Keratinocyte (primary cell): ENCODE results near the gene SATB2.

Source experiments
- EZH2 ChIP-seq: IDR thresholded peaks from one replicate; pipeline ENCODE4 v1.6.1; 2012; ENCODE audit warnings: inconsistent platforms, mild to moderate bottlenecking, low read length, moderate library complexity
- TF ChIP-seq, protein P1 (sequence below), 3 experiments: IDR thresholded peaks in 1 of 3; conservative IDR thresholded peaks in 1 of 3; optimal IDR thresholded peaks in 1 of 3; 2 replicates in 2 of 3; 3 replicates in 1 of 3; pipeline versions ENCODE3 to v1.5.1; 2011; ENCODE audit warnings: low read length in 3 of 3, mild to moderate bottlenecking in 3 of 3, moderate library complexity in 2 of 3, control low read depth in 1 of 3, inconsistent platforms in 1 of 3; ENCODE audit not compliant: insufficient read depth in 2 of 3; ENCODE audit errors: extremely low read depth in 1 of 3

DNA sequence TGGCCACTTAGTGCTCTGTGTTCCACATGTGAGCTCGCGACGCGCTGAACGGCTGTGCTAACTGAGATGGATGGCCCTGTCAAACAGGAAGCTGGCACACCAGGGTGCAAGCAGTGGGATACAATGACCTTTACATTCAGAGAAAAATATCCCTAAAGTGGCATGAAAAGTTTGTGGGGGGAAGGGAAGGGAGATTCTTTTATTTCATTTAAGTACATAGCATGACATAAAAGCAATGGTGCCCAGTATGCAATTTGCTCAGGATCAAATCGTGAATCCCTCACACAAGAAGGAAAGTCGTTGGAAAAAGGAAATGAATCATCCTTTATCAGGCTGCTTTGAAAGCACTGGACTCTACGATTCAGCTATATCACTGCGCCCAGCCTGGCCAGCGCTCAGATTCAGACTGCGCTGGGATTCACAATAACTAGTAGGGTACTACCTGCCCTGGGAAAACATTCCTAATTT is 26.0 kb downstream of the SATB2 start:
- TF ChIP-seq, protein P1, sequence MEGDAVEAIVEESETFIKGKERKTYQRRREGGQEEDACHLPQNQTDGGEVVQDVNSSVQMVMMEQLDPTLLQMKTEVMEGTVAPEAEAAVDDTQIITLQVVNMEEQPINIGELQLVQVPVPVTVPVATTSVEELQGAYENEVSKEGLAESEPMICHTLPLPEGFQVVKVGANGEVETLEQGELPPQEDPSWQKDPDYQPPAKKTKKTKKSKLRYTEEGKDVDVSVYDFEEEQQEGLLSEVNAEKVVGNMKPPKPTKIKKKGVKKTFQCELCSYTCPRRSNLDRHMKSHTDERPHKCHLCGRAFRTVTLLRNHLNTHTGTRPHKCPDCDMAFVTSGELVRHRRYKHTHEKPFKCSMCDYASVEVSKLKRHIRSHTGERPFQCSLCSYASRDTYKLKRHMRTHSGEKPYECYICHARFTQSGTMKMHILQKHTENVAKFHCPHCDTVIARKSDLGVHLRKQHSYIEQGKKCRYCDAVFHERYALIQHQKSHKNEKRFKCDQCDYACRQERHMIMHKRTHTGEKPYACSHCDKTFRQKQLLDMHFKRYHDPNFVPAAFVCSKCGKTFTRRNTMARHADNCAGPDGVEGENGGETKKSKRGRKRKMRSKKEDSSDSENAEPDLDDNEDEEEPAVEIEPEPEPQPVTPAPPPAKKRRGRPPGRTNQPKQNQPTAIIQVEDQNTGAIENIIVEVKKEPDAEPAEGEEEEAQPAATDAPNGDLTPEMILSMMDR (optimal IDR thresholded peaks at IDR 0.05 in 1 of 3, IDR thresholded peaks at IDR 0.05 in 1 of 3, conservative IDR thresholded peaks at IDR 0.05 in 1 of 3; ENCODE audit: extremely low read depth in 1 of 3, insufficient read depth in 2 of 3, low read length in 3 of 3) = no peak
- TF ChIP-seq EZH2 = no peak
